ENCODE results near the gene SIPA1L2.

SIPA1L2 gene

DNA sequence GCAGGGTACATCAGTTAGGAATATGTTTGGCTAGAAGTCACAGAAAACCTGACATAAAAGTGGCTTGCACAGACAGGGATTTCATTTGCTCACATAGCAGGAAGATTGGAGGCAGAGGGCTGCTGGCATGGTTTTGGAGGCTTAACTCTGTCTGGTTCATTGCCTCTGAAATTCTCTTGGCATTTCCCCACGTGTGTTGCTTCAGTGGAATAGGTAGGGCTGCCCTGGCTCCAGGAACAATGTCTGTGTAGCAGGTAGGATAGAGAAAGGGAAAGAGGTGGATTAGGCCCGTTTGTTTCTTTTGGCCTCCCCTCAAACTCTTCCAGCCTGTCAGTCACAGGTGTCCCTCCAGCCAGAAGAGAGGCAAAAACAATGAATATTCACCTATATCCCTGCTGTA, 20.5 kb upstream of the SIPA1L2 start:
- CTCF ChIA-PET: no interaction called here
- POLR2A ChIA-PET: no interaction called here
- TF ChIP-seq BHLHE40 (IDR thresholded peaks at IDR 0.05; ENCODE audit: borderline replicate concordance) (no peak), FOXA1 (IDR thresholded peaks at IDR 0.05) (no peak), HDGF (IDR thresholded peaks at IDR 0.05; ENCODE audit: borderline replicate concordance) (no peak), FOXK2 (IDR thresholded peaks at IDR 0.05) (no peak), SUZ12 (IDR thresholded peaks at IDR 0.05) (no peak), ELF4 (IDR thresholded peaks at IDR 0.05) (no peak), FOXM1 (IDR thresholded peaks at IDR 0.05; ENCODE audit: borderline replicate concordance) (no peak), LEF1 (IDR thresholded peaks at IDR 0.05; ENCODE audit: borderline replicate concordance) (no peak), ZNF384 (IDR thresholded peaks at IDR 0.05) (no peak), TARDBP (IDR thresholded peaks at IDR 0.05) (no peak), CTBP1 (IDR thresholded peaks at IDR 0.05; ENCODE audit: borderline replicate concordance) (no peak), NFRKB (IDR thresholded peaks at IDR 0.05) (no peak), ARNT (IDR thresholded peaks at IDR 0.05) (no peak), SP1 (IDR thresholded peaks at IDR 0.05) (no peak), L3MBTL2 (conservative IDR thresholded peaks at IDR 0.05) (no peak)
- TF ChIP-seq, protein P1, sequence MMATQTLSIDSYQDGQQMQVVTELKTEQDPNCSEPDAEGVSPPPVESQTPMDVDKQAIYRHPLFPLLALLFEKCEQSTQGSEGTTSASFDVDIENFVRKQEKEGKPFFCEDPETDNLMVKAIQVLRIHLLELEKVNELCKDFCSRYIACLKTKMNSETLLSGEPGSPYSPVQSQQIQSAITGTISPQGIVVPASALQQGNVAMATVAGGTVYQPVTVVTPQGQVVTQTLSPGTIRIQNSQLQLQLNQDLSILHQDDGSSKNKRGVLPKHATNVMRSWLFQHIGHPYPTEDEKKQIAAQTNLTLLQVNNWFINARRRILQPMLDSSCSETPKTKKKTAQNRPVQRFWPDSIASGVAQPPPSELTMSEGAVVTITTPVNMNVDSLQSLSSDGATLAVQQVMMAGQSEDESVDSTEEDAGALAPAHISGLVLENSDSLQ (IDR thresholded peaks at IDR 0.05): no peak
- DNase-seq (ENCODE audit: extremely low spot score): no peak

DNA sequence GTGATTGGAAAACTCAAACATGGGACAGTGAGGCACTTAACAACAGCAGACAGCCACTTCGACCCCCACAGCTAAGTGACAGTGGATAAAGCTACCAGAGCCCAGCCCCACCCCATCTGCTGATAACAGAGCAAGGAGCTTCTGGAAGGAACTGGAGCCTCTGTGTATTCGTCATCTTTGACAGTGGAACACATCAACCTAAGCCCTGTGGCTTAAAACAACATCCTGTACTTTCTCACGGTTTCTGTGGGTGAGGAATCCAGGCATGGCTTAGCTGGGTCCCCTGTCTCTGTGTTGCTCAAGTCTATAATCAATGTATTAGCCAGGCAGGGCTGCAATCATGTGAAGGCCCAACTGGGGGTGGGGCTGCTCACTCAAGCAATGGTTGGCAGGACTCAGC, 18.4 kb upstream of the SIPA1L2 start:
- POLR2A ChIA-PET: no interaction called here
- TF ChIP-seq SP1 (IDR thresholded peaks at IDR 0.05) (no peak), BHLHE40 (IDR thresholded peaks at IDR 0.05; ENCODE audit: borderline replicate concordance) (no peak), NFRKB (IDR thresholded peaks at IDR 0.05) (no peak), TARDBP (IDR thresholded peaks at IDR 0.05) (no peak), FOXM1 (IDR thresholded peaks at IDR 0.05; ENCODE audit: borderline replicate concordance) (no peak), FOXA1 (IDR thresholded peaks at IDR 0.05) (no peak), HDGF (IDR thresholded peaks at IDR 0.05; ENCODE audit: borderline replicate concordance) (no peak), ZNF384 (IDR thresholded peaks at IDR 0.05) (no peak), ARNT (IDR thresholded peaks at IDR 0.05) (no peak), ELF4 (IDR thresholded peaks at IDR 0.05) (no peak), SUZ12 (IDR thresholded peaks at IDR 0.05) (no peak)
- TF ChIP-seq, protein P1 (IDR thresholded peaks at IDR 0.05): no peak
- DNase-seq (ENCODE audit: extremely low spot score): no peak
- CTCF ChIA-PET: no interaction called here

DNA sequence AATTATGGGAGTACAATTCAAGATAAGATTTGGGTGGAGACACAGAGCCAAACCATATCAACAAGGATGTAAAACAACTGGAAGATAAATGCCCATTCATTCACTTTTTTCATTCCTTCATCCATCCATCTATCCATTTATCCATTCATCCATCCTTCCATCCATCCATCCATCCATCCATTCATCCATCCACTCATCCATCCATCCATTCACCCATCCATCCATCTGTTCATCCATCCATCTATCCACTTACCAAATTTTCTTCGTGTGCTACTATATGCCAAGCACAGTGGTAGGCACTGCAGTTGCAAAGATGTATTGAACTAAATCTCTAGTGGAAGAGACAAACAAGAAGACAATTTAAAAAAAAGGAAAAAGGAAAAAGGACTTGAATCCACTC, 14.3 kb upstream of the SIPA1L2 start:
- POLR2A ChIA-PET: no interaction called here
- TF ChIP-seq ZNF384 (IDR thresholded peaks at IDR 0.05) (no peak), SUZ12 (IDR thresholded peaks at IDR 0.05) (no peak), ARNT (IDR thresholded peaks at IDR 0.05) (no peak)
- no peak for DNase-seq (ENCODE audit: extremely low spot score)
- CTCF ChIA-PET: no interaction called here

DNA sequence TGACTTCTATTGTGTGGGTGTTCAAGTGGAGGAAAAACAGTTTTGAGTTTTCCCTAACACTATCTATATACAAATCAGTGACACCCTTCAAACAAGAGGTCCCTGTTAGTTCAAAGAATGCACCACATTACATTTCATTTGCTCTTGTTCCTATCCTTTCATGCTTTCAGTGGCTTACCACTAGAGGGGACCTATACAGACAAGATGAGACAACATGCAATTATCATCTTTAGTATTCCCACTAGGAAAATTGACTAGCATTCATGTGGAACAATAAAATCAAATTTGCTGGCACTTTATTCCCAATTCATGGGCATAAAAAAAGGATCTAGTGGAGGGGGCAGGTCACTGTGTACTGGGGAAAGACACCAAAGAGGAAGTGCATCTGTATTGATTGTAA, 13.3 kb upstream of the SIPA1L2 start:
- no peak for DNase-seq (ENCODE audit: extremely low spot score)
- CTCF ChIA-PET: interaction anchor here (0.6 kb wide), 1 partner anchor 424 kb away, joined by 3 read pairs; no protein-coding TSS in a partner anchor
- POLR2A ChIA-PET: no interaction called here
- TF ChIP-seq FOXM1 (IDR thresholded peaks at IDR 0.05; ENCODE audit: borderline replicate concordance) (no peak), HDGF (IDR thresholded peaks at IDR 0.05; ENCODE audit: borderline replicate concordance) (no peak), BHLHE40 (IDR thresholded peaks at IDR 0.05; ENCODE audit: borderline replicate concordance) (no peak), NFRKB (IDR thresholded peaks at IDR 0.05) (no peak), LEF1 (IDR thresholded peaks at IDR 0.05; ENCODE audit: borderline replicate concordance) (no peak), CTBP1 (IDR thresholded peaks at IDR 0.05; ENCODE audit: borderline replicate concordance) (no peak), L3MBTL2 (conservative IDR thresholded peaks at IDR 0.05) (no peak), SP1 (IDR thresholded peaks at IDR 0.05) (no peak), FOXA1 (IDR thresholded peaks at IDR 0.05) (no peak), ARNT (IDR thresholded peaks at IDR 0.05) (no peak), ELF4 (IDR thresholded peaks at IDR 0.05) (no peak), FOXK2 (IDR thresholded peaks at IDR 0.05) (no peak), TARDBP (IDR thresholded peaks at IDR 0.05) (no peak)
- TF ChIP-seq, protein P1 (IDR thresholded peaks at IDR 0.05): no peak

DNA sequence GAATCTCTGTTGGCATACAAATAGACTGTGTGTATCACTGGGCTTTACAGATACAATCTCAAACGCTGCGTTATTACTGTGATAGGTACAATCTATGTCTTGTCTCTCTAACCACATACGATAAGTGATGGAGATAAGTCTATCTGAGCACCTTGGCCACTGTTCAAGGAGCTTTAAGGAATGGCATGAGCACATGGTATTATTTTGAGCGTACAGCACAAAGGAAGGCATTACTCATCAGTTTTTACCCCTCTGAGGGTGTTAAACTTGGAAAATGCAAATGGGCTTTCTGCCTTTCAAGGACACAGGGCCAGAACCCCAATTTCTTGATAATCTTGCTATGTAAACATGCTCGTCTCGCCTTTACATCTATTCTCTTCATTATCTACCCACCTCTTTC, 11.6 kb upstream of the SIPA1L2 start:
- no peak for DNase-seq (ENCODE audit: extremely low spot score)
- no peak for TF ChIP-seq BHLHE40 (IDR thresholded peaks at IDR 0.05; ENCODE audit: borderline replicate concordance)
- TF ChIP-seq CTBP1 (IDR thresholded peaks at IDR 0.05; ENCODE audit: borderline replicate concordance): no peak
- no peak for TF ChIP-seq LEF1 (IDR thresholded peaks at IDR 0.05; ENCODE audit: borderline replicate concordance)
- no peak for TF ChIP-seq FOXM1 (IDR thresholded peaks at IDR 0.05; ENCODE audit: borderline replicate concordance)
- no peak for TF ChIP-seq ARNT (IDR thresholded peaks at IDR 0.05)
- TF ChIP-seq ZNF384 (IDR thresholded peaks at IDR 0.05): no peak
- TF ChIP-seq, protein P1 (IDR thresholded peaks at IDR 0.05): no peak
- no peak for TF ChIP-seq ELF4 (IDR thresholded peaks at IDR 0.05)
- no peak for TF ChIP-seq TARDBP (IDR thresholded peaks at IDR 0.05)
- no peak for TF ChIP-seq FOXA1 (IDR thresholded peaks at IDR 0.05)
- TF ChIP-seq SUZ12 (IDR thresholded peaks at IDR 0.05): no peak
- no peak for TF ChIP-seq SP1 (IDR thresholded peaks at IDR 0.05)
- no peak for TF ChIP-seq L3MBTL2 (conservative IDR thresholded peaks at IDR 0.05)
- no peak for TF ChIP-seq FOXK2 (IDR thresholded peaks at IDR 0.05)
- ChIA-PET CTCF (no interaction called here), POLR2A (no interaction called here)

DNA sequence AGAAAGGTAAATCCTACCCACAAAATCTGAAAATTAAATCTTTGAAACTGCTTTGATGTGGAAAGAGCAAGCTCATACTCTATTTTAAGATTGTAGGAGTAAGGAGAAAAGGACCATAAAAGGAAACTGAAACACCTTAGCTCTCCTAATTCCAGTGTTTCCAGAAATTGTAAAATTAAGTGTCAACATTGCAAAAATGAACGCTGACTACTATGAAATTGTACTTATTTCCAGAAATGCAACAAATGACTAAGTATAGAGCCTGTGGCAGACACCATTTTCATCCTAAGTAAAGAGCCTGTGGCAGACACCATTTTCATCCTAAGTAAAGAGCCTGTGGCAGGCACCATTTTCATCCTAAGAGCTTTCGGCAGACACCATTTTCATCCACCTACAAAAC, 6.9 kb upstream of the SIPA1L2 start:
- ChIA-PET CTCF (interaction anchor here (0.6 kb wide), 1 partner anchor 455 kb away, joined by 5 read pairs; no protein-coding TSS in a partner anchor), POLR2A (no interaction called here)
- TF ChIP-seq ARNT (IDR thresholded peaks at IDR 0.05) (no peak), L3MBTL2 (conservative IDR thresholded peaks at IDR 0.05) (no peak), CTBP1 (IDR thresholded peaks at IDR 0.05; ENCODE audit: borderline replicate concordance) (no peak), BHLHE40 (IDR thresholded peaks at IDR 0.05; ENCODE audit: borderline replicate concordance) (no peak), HDGF (IDR thresholded peaks at IDR 0.05; ENCODE audit: borderline replicate concordance) (no peak), LEF1 (IDR thresholded peaks at IDR 0.05; ENCODE audit: borderline replicate concordance) (no peak), SP1 (IDR thresholded peaks at IDR 0.05) (no peak), SUZ12 (IDR thresholded peaks at IDR 0.05) (no peak), FOXK2 (IDR thresholded peaks at IDR 0.05) (no peak), ELF4 (IDR thresholded peaks at IDR 0.05) (no peak), TARDBP (IDR thresholded peaks at IDR 0.05) (no peak), NFRKB (IDR thresholded peaks at IDR 0.05) (no peak)

More for the DNA sequence above, 6.9 kb upstream of the SIPA1L2 start:
- no peak for DNase-seq (ENCODE audit: extremely low spot score)

Measured in HEK293T (cell line).